ENCODE measurements around the gene RRP1. TPM values are rescaled to one million over a fixed set of nuclear protein-coding genes. Genes with fewer than 3 reads are reported as not detected.

The RRP1 gene
- total RNA-seq, 4 donors from 2014 or later = 8.2 to 21.4 (median 17.0) TPM

GRCh38 chr21:43829161-43829560, 39.8 kb downstream of the RRP1 start:
- TF ChIP-seq CTCF (IDR thresholded peaks at IDR 0.05; ENCODE audit: low read depth) = no peak

GRCh38 chr21:43829575-43830119, 40.3 kb downstream of the RRP1 start:
- TF ChIP-seq CTCF (IDR thresholded peaks at IDR 0.05; ENCODE audit: low read depth) = no peak

GRCh38 chr21:43832158-43832550, 42.8 kb downstream of the RRP1 start:
- no peak for TF ChIP-seq CTCF (IDR thresholded peaks at IDR 0.05; ENCODE audit: low read depth)

GRCh38 chr21:43832648-43833047, 43.3 kb downstream of the RRP1 start:
- no peak for TF ChIP-seq CTCF (IDR thresholded peaks at IDR 0.05; ENCODE audit: low read depth)

GRCh38 chr21:43834146-43834905, 44.9 kb downstream of the RRP1 start:
- no peak for TF ChIP-seq CTCF (IDR thresholded peaks at IDR 0.05; ENCODE audit: low read depth)

- TF ChIP-seq CTCF (IDR thresholded peaks at IDR 0.05; ENCODE audit: low read depth) = no peak
Measured at GRCh38 chr21:43835050-43835449, 45.7 kb downstream of the RRP1 start.

- no peak for TF ChIP-seq CTCF (IDR thresholded peaks at IDR 0.05; ENCODE audit: low read depth)
Measured at GRCh38 chr21:43835861-43836260, 46.5 kb downstream of the RRP1 start.

Measured in subcutaneous adipose tissue (tissue), 4 donors.